GM12874 (cell line): Measurements from ENCODE around the gene EPRS1.

Experiments used
- TF ChIP-seq, protein P1 (sequence below): IDR thresholded peaks from 2 replicates; pipeline ENCODE4 v1.5.1; 2011; ENCODE audit warnings: low read depth, mild to moderate bottlenecking, control low read depth, low read length, moderate library complexity; ENCODE audit not compliant: insufficient read depth

The EPRS1 gene

DNA sequence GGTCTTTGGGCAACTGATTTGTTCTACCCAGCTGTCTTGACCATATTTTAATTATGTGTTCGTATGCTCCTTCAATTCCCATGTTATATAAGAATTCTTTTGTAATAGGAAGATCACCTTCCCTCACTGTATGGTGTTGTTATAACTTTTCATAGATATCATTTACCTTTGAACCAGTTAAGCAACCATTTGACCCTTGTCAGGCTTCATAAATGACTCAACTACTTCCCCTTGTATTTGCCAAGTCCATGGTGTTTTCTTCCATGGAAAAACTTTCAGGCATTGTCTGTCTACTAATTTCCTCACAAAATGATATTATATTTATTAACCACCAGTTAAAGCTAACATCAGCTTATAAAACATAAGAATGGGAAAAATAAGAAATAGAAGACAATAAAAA is 38.2 kb upstream of the EPRS1 start:
- TF ChIP-seq, protein P1, sequence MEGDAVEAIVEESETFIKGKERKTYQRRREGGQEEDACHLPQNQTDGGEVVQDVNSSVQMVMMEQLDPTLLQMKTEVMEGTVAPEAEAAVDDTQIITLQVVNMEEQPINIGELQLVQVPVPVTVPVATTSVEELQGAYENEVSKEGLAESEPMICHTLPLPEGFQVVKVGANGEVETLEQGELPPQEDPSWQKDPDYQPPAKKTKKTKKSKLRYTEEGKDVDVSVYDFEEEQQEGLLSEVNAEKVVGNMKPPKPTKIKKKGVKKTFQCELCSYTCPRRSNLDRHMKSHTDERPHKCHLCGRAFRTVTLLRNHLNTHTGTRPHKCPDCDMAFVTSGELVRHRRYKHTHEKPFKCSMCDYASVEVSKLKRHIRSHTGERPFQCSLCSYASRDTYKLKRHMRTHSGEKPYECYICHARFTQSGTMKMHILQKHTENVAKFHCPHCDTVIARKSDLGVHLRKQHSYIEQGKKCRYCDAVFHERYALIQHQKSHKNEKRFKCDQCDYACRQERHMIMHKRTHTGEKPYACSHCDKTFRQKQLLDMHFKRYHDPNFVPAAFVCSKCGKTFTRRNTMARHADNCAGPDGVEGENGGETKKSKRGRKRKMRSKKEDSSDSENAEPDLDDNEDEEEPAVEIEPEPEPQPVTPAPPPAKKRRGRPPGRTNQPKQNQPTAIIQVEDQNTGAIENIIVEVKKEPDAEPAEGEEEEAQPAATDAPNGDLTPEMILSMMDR, result no peak

DNA sequence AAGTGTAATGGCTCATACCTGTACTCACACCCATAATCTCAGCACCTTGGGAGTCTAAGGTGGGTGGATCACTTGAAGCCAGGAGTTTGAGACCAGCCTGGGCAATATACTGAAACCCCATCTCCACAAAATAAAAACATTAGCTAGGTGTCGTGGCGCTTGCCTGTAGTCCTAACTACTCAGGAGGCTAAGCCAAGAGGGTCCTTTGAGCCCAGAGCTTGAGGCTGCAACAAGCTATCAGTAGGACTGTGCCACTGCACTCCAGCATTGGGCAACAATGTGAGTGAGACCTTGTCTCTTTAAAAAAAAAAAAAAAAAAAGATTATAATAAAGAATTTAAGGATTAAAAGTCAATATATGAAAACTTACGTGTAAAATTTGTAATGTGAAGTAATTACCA is 31.6 kb upstream of the EPRS1 start:
- TF ChIP-seq, protein P1, result no peak

DNA sequence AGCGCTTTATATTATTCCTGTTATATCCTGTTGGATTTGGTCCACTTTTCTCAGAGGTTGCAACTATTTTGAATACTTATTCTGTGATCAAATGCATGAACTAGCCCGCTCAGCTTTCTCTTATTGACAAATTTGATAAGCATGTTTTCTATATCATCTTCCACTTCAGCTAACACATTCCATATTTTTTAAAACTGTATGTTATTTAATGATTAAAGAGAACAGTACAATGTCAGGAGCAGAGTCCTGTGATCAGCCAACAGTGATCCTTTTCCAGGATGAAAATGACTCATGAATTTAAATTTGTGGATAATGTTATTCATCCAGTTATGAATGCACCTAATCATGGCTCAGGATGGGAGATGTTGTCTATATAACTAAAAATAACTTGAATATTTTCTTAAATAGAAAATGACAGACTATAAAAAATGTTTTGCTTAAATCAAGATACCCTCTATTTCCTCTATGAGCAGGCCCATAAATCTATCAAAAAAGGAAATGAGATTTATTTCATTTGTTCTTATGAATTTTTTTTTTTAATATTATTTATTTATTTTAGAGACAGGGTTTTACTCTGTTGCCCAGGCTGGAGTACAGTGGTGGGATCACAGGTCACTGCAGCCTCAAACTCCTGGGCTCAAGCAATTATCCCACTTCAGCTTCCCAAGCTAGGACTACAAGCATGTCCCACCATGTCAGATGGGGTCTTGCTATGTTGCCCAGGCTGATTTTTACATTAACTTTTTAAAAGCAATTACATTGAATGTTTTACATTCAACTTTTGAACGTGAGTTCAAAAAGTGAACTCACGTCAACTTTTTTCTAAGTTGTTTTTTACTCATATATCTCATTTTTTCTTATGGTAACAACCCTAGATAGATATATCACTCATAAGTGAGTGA is 30.8 kb upstream of the EPRS1 start:
- TF ChIP-seq, protein P1, result no peak

DNA sequence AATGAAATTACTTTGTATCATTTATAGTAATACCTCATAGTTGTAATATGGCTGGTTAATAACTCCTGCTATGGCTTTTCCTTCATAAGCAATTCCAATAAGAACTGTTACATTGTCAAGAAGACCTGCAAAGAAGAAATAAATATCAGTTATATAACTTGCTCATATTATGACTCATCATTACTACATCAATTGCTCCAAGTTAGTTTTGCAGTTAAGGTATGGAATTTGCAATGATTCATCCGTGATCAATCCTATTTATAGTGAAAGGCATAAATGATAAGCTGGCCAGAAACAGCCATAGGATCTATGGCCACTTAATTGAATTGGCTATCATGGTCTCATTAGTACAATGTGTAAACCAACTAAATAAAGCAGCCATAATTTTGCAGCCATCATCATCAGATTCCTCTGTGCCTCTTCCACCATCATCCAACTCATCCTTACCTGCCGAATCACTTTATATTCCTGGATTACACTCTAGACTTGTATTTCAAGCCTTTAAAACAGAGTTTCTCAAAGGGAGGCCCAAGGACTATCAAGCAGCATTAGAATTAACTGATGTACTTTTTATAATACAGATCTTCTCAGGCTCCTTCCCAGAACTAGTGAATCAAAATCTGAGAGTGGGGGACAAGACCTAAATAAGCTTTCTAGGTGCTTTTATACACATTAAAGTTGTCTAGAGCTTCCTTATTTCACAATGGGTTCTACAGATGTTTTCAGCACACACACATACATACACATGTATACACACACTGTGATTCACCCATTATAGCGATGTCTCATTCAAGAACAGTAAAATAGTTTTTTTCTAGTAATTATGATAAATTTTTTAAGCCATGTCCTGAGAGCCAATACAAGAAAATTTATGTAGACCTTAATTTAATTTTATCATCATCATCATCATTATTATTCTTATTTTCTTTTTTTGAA is 21.2 kb upstream of the EPRS1 start:
- TF ChIP-seq, protein P1, result no peak

DNA sequence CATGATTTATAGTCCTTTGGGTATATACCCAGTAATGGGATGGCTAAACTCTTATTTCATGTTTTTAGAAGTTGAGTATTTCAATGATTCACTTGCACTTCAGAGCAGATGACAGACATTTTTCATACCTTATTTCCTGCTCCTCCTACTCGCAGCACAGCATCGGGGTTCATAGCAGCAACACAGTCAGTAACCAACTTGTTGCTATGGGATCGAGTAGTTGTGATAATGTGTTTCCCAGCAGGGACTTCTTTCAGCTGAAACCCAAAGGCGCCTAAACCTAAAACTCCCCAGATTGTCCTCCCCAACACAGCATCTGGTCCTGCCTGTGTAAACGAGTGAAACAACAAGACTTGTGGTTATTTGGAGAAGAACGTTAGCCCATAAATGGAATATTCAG is 16.3 kb upstream of the EPRS1 start:
- TF ChIP-seq, protein P1, result no peak

DNA sequence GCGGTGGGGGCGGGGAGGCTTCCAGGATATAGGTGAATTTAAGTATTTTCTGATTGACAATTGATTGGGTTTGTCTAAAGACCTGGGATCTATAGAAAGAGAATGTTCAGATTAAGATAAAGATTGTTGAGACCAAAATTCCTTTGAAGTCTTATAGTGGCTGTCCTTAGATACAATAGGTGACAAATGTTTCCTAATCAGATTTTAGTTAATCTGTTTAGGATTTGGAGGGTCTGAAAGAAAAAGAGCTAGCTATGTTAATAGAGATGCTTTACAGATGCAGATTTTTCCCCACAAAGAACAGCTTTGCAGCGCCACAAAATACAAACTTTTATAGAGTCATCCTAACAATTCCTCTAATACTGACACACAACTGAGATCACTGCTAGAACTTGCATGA is 14.6 kb upstream of the EPRS1 start:
- TF ChIP-seq, protein P1, result no peak

DNA sequence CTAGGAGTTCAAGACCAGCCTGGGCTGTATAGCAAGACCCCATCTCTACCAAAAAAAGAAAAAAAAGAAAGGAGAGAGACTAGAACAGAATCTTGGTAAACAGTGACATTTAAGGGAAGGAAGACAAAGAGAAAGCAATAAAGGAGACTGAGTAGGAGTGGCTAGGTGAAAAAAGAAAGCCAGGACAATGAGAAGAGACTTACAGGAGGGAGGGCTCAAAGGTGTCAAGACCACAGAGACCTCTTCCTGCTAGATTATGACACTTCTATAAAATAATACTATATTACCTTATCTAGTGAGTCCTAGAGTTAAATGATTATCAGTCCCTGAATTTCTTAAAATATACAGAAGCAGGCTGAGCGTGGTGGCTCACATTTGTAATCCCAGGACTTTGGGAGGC is 10.1 kb upstream of the EPRS1 start:
- TF ChIP-seq, protein P1, result no peak
